K562 (cell line): ENCODE data around the gene MARCKS. TPM values are rescaled to one million over a fixed set of nuclear protein-coding genes. Genes with fewer than 3 reads are reported as not detected.

Experiments used
- CAMTA2 ChIP-seq: fragments of 250-450 bp; sonication (Bioruptor Pico); conservative IDR thresholded peaks from 2 replicates; pipeline ENCODE4 v1.5.1; 2022
- CHCHD3 ChIP-seq: fragments of 250-450 bp; sonication (Bioruptor Pico); IDR thresholded peaks from 2 replicates; pipeline ENCODE4 v2.1.2; 2022; ENCODE audit warnings: mild to moderate bottlenecking
- HDAC3 ChIP-seq: fragments of 450-650 bp; IDR thresholded peaks from 2 replicates; pipeline ENCODE4 v1.6.1; 2018; ENCODE audit warnings: borderline replicate concordance, mild to moderate bottlenecking, moderate library complexity; ENCODE audit not compliant: partially characterized antibody
- HIVEP1 ChIP-seq: fragments of 250-450 bp; sonication (Bioruptor Pico); IDR thresholded peaks from 2 replicates; pipeline ENCODE4 v1.4.0; 2020; ENCODE audit warnings: mild to moderate bottlenecking
- NKRF ChIP-seq: fragments of 450-650 bp; IDR thresholded peaks from 2 replicates; pipeline ENCODE4 v1.6.1; 2016; ENCODE audit warnings: borderline replicate concordance
- PHF20 ChIP-seq: fragments of 450-650 bp; IDR thresholded peaks from 2 replicates; pipeline ENCODE4 v1.6.1; 2018; ENCODE audit not compliant: partially characterized antibody
- SIX5 ChIP-seq, 2 experiments: IDR thresholded peaks; 2 replicates each; pipeline ENCODE4 v1.6.1; 2011; ENCODE audit warnings: low read length in 2 of 2, borderline replicate concordance in 1 of 2, low read depth in 1 of 2, mild to moderate bottlenecking in 1 of 2, moderate library complexity in 1 of 2; ENCODE audit not compliant: insufficient read depth in 1 of 2
- STAT6 ChIP-seq: sonication (generic); formaldehyde crosslinking; IDR thresholded peaks from 2 replicates; pipeline ENCODE4 v1.8.1; 2023; ENCODE audit warnings: mild to moderate bottlenecking, missing genetic modification reagents
- TBP ChIP-seq: optimal IDR thresholded peaks from 2 replicates; pipeline ENCODE3; 2011; ENCODE audit warnings: low read depth, low read length, improper control_type of control experiment
- ZNF311 ChIP-seq: fragments of 250-450 bp; sonication (Bioruptor Pico); IDR thresholded peaks from 2 replicates; pipeline ENCODE4 v1.4.0; 2020; ENCODE audit warnings: mild to moderate bottlenecking, moderate library complexity
- polyA plus RNA-seq, 8 experiments: library from polyadenylated mRNA; depleted of rRNA in 4 of 8; stranded (reverse) in 5 of 8; unstranded in 3 of 8; fragments of >200 nt; fragmentation: Nextera tagmentation in 2 of 8; fragmentation: Illumina TruSeq in 1 of 8; extraction: Ambion mirVana in 2 of 8; extraction: Trizol in 1 of 8; gene quantifications; 2 replicates each; pipeline versions ENCODE4 v1.2.1 to v1.2.3, GENCODE V29; 2011 to 2014; ENCODE audit warnings: inconsistent platforms in 1 of 8, missing spikeins in 1 of 8
- total RNA-seq, 7 experiments: library from RNA; depleted of rRNA in 6 of 7; stranded (reverse); fragments of >200 nt in 6 of 7; fragmentation: Illumina TruSeq in 2 of 7; extraction: Trizol in 2 of 7; gene quantifications; 2 replicates each; pipeline versions ENCODE4 v1.2.1 to v1.2.3, GENCODE V29; 2011 to 2021; ENCODE audit warnings: low replicate concordance in 1 of 7
- TF ChIP-seq, protein P1 (sequence below), 2 experiments: fragments of 200-800 bp in 1 of 2; sonication (Bioruptor generic) in 1 of 2; sonication (generic) in 1 of 2; formaldehyde crosslinking in 1 of 2; IDR thresholded peaks in 1 of 2; conservative IDR thresholded peaks in 1 of 2; 2 replicates each; pipeline versions ENCODE4 v1.5.0 to v1.6.1; 2016 to 2020; ENCODE audit warnings: missing compliant biosample characterization in 1 of 2, missing genetic modification characterization in 1 of 2, missing genetic modification reagents in 1 of 2

MARCKS gene
- total and polyA plus RNA-seq, 9 of the 15 experiments (the other 6 are each of a cell fraction or from before 2014, with no cell fraction given) = 0.15 to 2.7 (median 1.0) TPM

DNA sequence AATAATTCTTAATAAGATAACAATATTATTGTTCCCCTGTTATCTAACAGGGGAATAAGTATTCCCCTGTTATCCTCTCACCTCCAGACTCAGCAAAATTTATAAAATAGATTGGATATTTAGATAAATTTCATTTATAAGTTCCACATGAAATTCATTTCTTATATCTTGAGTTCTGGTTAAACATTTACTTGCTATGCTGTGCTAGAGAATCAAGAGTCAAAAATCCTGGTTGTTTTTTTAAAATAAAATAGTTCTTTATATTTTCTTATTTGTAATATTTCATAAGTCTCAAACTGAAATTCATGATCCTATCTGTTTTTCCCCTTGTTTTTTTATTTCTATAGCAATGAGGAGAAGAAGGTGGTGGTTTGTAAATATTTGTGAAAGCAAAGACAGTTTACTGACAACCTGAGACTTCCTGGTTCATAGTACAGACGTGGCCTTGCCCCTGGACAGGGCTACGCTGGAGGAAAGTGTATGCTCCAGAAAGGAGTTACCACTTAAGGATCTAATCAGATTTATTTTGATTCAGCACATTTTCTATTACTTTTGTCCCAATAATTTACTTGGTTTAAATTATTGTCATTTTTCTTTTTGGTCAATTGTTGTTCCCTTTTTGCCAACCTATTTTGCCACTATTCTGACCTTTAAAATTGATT, 37.8 kb upstream of the MARCKS start (continued):
- no peak for TF ChIP-seq SIX5 (IDR thresholded peaks at IDR 0.05; ENCODE audit: borderline replicate concordance in 1 of 2, insufficient read depth in 1 of 2, low read depth in 1 of 2, low read length in 2 of 2)
- no peak for TF ChIP-seq PHF20
- TF ChIP-seq CHCHD3 = no peak
- TF ChIP-seq STAT6 (CRISPR knock-in tag) = no peak
- TF ChIP-seq, protein P1, sequence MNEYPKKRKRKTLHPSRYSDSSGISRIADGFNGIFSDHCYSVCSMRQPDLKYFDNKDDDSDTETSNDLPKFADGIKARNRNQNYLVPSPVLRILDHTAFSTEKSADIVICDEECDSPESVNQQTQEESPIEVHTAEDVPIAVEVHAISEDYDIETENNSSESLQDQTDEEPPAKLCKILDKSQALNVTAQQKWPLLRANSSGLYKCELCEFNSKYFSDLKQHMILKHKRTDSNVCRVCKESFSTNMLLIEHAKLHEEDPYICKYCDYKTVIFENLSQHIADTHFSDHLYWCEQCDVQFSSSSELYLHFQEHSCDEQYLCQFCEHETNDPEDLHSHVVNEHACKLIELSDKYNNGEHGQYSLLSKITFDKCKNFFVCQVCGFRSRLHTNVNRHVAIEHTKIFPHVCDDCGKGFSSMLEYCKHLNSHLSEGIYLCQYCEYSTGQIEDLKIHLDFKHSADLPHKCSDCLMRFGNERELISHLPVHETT (CRISPR knock-in tag; conservative IDR thresholded peaks at IDR 0.05 in 1 of 2, IDR thresholded peaks at IDR 0.05 in 1 of 2) = no peak
- no peak for TF ChIP-seq NKRF
- no peak for TF ChIP-seq ZNF311 (CRISPR knock-in tag)
- TF ChIP-seq CAMTA2 (CRISPR knock-in tag) = no peak
- no peak for TF ChIP-seq HIVEP1
- no peak for TF ChIP-seq TBP
- no peak for TF ChIP-seq HDAC3
- TF ChIP-seq, all 486 proteins: peak for 0
